ACC112 (cell line): ENCODE measurements around the gene RPTOR.

ENCODE experiments used
- H2AFZ ChIP-seq: fragments of 200-600 bp; sonication (generic); one replicate; pipeline ENCODE4 v1.6.0; 2017; ENCODE audit warnings: antibody characterized with exemption, low read length; ENCODE audit not compliant: unreplicated experiment
- H3K27ac ChIP-seq: fragments of 200-600 bp; sonication (generic); 2 replicates; pipeline ENCODE4 v1.5.1; 2014; ENCODE audit warnings: low read depth, mild to moderate bottlenecking, antibody characterized with exemption, low read length, moderate library complexity
- H3K27me3 ChIP-seq: fragments of 200-600 bp; sonication (generic); 2 replicates; pipeline ENCODE4 v1.6.1; 2014; ENCODE audit warnings: mild to moderate bottlenecking, antibody characterized with exemption, low read length, moderate library complexity, mixed read lengths; ENCODE audit not compliant: insufficient read depth
- H3K36me3 ChIP-seq: fragments of 200-600 bp; sonication (generic); 2 replicates; pipeline ENCODE4 v1.6.1; 2016; ENCODE audit warnings: mild to moderate bottlenecking, antibody characterized with exemption, low read length, moderate library complexity, mixed read lengths; ENCODE audit not compliant: insufficient read depth
- H3K4me1 ChIP-seq: fragments of 200-600 bp; sonication (generic); one replicate; pipeline ENCODE4 v1.6.1; 2016; ENCODE audit warnings: low read length, mixed read lengths; ENCODE audit not compliant: insufficient read depth, unreplicated experiment, control insufficient read depth
- H3K4me3 ChIP-seq: fragments of 200-600 bp; sonication (generic); 2 replicates; pipeline ENCODE4 v1.5.1; 2014; ENCODE audit warnings: mild to moderate bottlenecking, low read depth, low read length
- H3K79me2 ChIP-seq: fragments of 200-600 bp; sonication (generic); one replicate; pipeline ENCODE4 v1.6.0; 2016; ENCODE audit warnings: low read length; ENCODE audit not compliant: control insufficient read depth, unreplicated experiment, insufficient read depth

Gene RPTOR

GRCh38 chr17:81000631-81001357 lies 456.2 kb downstream of the RPTOR start:
- no peak overlapping the region for H3K4me3 ChIP-seq
- H3K36me3 ChIP-seq, result no peaks in the 10 kb centered on the region
- no peak overlapping the region for H3K27ac ChIP-seq
- peaks cover 5% of the 10 kb centered on the region for H3K4me1 ChIP-seq
- H3K27me3 ChIP-seq, result peaks cover 17% of the 10 kb centered on the region
- H2AFZ ChIP-seq, result no peak overlapping the region
- no peaks in the 10 kb centered on the region for H3K79me2 ChIP-seq

DNA sequence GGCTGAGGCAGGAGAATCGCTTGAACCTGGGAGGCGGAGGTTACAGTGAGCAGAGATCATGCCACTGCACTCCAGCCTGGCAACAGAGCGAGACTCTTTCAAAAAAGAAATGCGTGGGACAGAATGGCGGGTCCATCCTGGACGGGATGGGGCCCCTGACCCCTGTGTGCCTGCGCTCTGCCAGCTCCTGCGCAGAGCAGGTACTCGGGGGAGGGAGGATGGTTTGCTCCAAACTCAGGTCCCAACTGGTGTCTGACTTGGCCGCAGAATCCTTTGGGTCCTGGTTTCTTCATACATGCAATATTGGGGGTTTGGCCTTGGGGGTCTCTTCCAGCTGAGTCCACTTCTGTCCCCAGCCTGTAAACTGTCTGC lies 457.4 kb downstream of the RPTOR start:
- Histone ChIP-seq H2AFZ (no peak overlapping the region), H3K27ac (no peak overlapping the region)

GRCh38 chr17:81002409-81003361 lies 458.0 kb downstream of the RPTOR start:
- Histone ChIP-seq H3K4me1 (peaks cover 5% of the 10 kb centered on the region), H3K4me3 (no peak overlapping the region), H3K36me3 (no peaks in the 10 kb centered on the region), H3K27me3 (peaks cover 26% of the 10 kb centered on the region), H3K79me2 (no peaks in the 10 kb centered on the region), H3K27ac (no peak overlapping the region), H2AFZ (no peak overlapping the region)

More for the DNA sequence above, 457.4 kb downstream of the RPTOR start:
- H3K79me2 ChIP-seq, result no peaks in the 10 kb centered on the region
- H3K4me1 ChIP-seq, result peaks cover 5% of the 10 kb centered on the region
- H3K36me3 ChIP-seq, result no peaks in the 10 kb centered on the region
- H3K4me3 ChIP-seq, result no peak overlapping the region
- peaks cover 26% of the 10 kb centered on the region for H3K27me3 ChIP-seq

- Histone ChIP-seq H3K27me3 (peaks cover 31% of the 10 kb centered on the region), H3K4me3 (peak overlapping the region; percentile 57; the same call in 1 of the 2 replicates), H3K79me2 (no peaks in the 10 kb centered on the region), H3K4me1 (peaks cover 5% of the 10 kb centered on the region), H3K36me3 (no peaks in the 10 kb centered on the region), H2AFZ (no peak overlapping the region), H3K27ac (no peak overlapping the region)
These were observed 459.3 kb downstream of the RPTOR start for GRCh38 chr17:81003711-81004475.

GRCh38 chr17:81006891-81007290 lies 462.3 kb downstream of the RPTOR start:
- no peaks in the 10 kb centered on the region for H3K36me3 ChIP-seq
- peaks cover 31% of the 10 kb centered on the region for H3K27me3 ChIP-seq
- no peak overlapping the region for H3K27ac ChIP-seq
- H3K4me1 ChIP-seq, result peaks cover 5% of the 10 kb centered on the region
- H3K79me2 ChIP-seq, result no peaks in the 10 kb centered on the region
- H2AFZ ChIP-seq, result no peak overlapping the region
- no peak overlapping the region for H3K4me3 ChIP-seq

DNA sequence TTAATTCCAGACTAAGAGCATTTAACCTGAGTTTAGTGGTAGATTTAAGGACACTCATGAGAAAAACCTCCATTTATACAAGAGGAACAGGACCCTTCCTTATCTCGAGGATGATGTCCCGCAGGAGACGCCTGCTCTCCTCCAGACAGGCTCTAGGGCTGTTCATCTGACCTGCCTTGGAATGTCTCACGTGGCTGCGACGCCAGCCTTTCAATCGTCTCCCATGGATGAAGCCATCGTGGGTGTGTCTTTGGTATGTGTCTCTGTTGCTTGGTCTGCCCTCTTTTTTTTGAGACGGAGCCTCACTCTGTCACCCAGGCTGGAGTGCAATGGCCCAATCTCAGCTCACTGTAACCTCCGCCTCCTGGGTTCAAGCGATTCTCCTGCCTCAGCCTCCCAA lies 463.5 kb downstream of the RPTOR start:
- H3K27me3 ChIP-seq, result peaks cover 31% of the 10 kb centered on the region
- no peaks in the 10 kb centered on the region for H3K79me2 ChIP-seq
- no peaks in the 10 kb centered on the region for H3K36me3 ChIP-seq
- no peak overlapping the region for H3K4me3 ChIP-seq
- no peaks in the 10 kb centered on the region for H3K4me1 ChIP-seq
- no peak overlapping the region for H2AFZ ChIP-seq
- no peak overlapping the region for H3K27ac ChIP-seq

DNA sequence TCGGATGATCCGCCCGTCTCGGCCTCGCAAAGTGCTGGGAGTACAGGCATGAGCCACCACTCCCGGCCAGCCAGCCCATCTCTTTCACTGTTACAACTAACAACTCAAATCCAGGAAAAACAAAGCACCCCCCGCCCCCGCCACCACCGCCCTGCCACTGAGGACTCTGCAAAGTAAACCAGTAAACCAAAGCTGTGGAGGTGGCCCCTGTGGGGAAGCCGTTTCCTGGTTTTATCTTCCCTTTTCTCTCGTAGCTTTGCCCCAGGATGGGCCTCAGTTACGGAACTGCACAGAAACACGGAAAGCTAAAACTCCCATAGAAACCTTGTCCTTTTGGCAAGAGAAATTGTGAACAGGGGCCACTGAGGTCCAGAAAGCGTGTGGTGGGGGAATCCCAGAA lies 464.5 kb downstream of the RPTOR start:
- Histone ChIP-seq H3K27ac (no peak overlapping the region), H3K4me3 (no peak overlapping the region), H2AFZ (no peak overlapping the region), H3K79me2 (no peaks in the 10 kb centered on the region), H3K4me1 (no peaks in the 10 kb centered on the region), H3K27me3 (peaks cover 23% of the 10 kb centered on the region), H3K36me3 (no peaks in the 10 kb centered on the region)

DNA sequence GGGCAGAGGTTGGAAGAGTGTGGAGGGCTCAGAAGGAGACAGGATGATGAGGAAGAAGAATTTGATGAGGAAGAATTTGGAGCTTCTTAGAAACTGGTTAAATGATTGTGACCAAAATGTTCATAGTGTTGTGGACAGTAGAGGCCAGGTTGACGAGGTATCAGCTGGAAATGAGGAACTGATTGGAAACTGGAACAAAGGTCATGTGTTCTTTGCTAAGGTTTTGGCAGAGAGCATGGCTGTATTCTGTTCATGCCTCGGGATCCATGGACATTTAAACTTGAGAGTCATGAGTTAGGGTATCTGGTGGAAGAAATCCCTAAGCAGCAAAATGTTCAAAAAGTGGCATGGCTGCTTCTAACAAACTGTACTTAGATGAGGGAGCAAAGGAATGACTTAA lies 466.3 kb downstream of the RPTOR start:
- Histone ChIP-seq H3K27me3 (peaks cover 13% of the 10 kb centered on the region), H3K4me1 (no peaks in the 10 kb centered on the region)

GRCh38 chr17:81011951-81012350 lies 467.3 kb downstream of the RPTOR start:
- Histone ChIP-seq H3K36me3 (no peaks in the 10 kb centered on the region), H3K79me2 (no peaks in the 10 kb centered on the region), H2AFZ (no peak overlapping the region), H3K27ac (no peak overlapping the region), H3K27me3 (peaks cover 5% of the 10 kb centered on the region), H3K4me3 (no peak overlapping the region), H3K4me1 (no peaks in the 10 kb centered on the region)

More for the DNA sequence above, 466.3 kb downstream of the RPTOR start:
- no peaks in the 10 kb centered on the region for H3K36me3 ChIP-seq
- H3K4me3 ChIP-seq, result no peak overlapping the region
- no peak overlapping the region for H2AFZ ChIP-seq
- no peaks in the 10 kb centered on the region for H3K79me2 ChIP-seq
- H3K27ac ChIP-seq, result no peak overlapping the region
